ENCODE data around the gene LENEP. TPM values are rescaled to one million over a fixed set of nuclear protein-coding genes. Genes with fewer than 3 reads are reported as not detected.

LENEP gene
- total and polyA plus RNA-seq, 2 of the 8 experiments (the other 6 are each of a cell fraction or from before 2014, with no cell fraction given): 1.3 TPM; not detected in 1

- peak overlapping the region; percentile 72; the same call in 1 of the 2 replicates for H2BK20ac ChIP-seq (ENCODE audit: low read length)
- peaks cover 7% of the 10 kb centered on the region; the same call in 1 of the 2 replicates for H3K79me1 ChIP-seq (ENCODE audit: low read depth, low read length)
- no peak overlapping the region; the same call in none of the 2 replicates for H3K18ac ChIP-seq (ENCODE audit: extremely low read depth, low read length)
- H3K14ac ChIP-seq (ENCODE audit: insufficient read length): no peak overlapping the region
- H3K79me2 ChIP-seq (ENCODE audit: control insufficient read depth in 1 of 2, insufficient read depth in 2 of 2, low read length in 2 of 2): peaks cover 0 to 20% of the 10 kb centered on the region in 2 experiments; a peak in 2 of 4 replicates
- POLR2A ChIA-PET (ENCODE audit: partially characterized antibody): interaction anchor here (0.9 to 14.8 kb wide), 11 partner anchors 8 to 72 kb away, joined by 3 to 128 read pairs (median 5); partner anchors contain the start of genes CKS1B, FLAD1, LENEP and SHC1
- no peak overlapping the region for H2BK120ac ChIP-seq (replicated peaks; ENCODE audit: low read depth, low read length)
- H2AFZ ChIP-seq (ENCODE audit: low read length): no peak overlapping the region
- TF ChIP-seq JUN (IDR thresholded peaks at IDR 0.05; ENCODE audit: low read depth, low read length) (no peak), YY1 (IDR thresholded peaks at IDR 0.05; ENCODE audit: low read depth, low read length) (no peak), TAF7 (optimal IDR thresholded peaks at IDR 0.05; ENCODE audit: borderline replicate concordance, low read depth, low read length) (no peak), SP2 (IDR thresholded peaks at IDR 0.05; ENCODE audit: low read length) (no peak), ZNF274 (IDR thresholded peaks at IDR 0.05; ENCODE audit: borderline replicate concordance, extremely low read depth, low read length) (no peak)
- no peak overlapping the region for H4K5ac ChIP-seq (ENCODE audit: insufficient read length, low read depth, low read length)
- H3K27ac ChIP-seq (ENCODE audit: low read depth, low read length): no peak overlapping the region
- H3K23me2 ChIP-seq (ENCODE audit: low read depth, low read length): no peaks in the 10 kb centered on the region; the same call in 1 of the 2 replicates
- H4K20me1 ChIP-seq (replicated peaks in 1 of 2; ENCODE audit: control insufficient read depth in 1 of 2, insufficient read depth in 2 of 2, low read length in 2 of 2): peaks cover 0 to 1% of the 10 kb centered on the region in 2 experiments
- H2BK5ac ChIP-seq (ENCODE audit: low read depth, low read length): peak overlapping the region; percentile 87; the same call in 1 of the 2 replicates
- H3K4me2 ChIP-seq (ENCODE audit: insufficient read depth in 1 of 2, low read depth in 2 of 2, low read length in 2 of 2): peak overlapping the region; percentile 50 to 61; a peak in 2 of 4 replicates
- H4K8ac ChIP-seq (ENCODE audit: extremely low read depth, insufficient read depth, low read length): no peak overlapping the region
- WGBS, 2 experiments (ENCODE audit: extremely low coverage in 1 of 2, insufficient coverage in 1 of 2, insufficient read length in 1 of 2, insufficient replicate concordance in 2 of 2, low coverage in 1 of 2, low lambda C conversion rate in 2 of 2, missing lambda C conversion rate in 1 of 2): 84% methylated on average over 3 of the region's 3 CpGs; no CpG with 5 or more reads in 1 of the 2 experiments
- no peak overlapping the region for H3K23ac ChIP-seq (ENCODE audit: insufficient read length)
- H3K9ac ChIP-seq (replicated peaks in 1 of 4; ENCODE audit: extremely low read depth in 1 of 4, low read depth in 3 of 4, low read length in 3 of 4): 0 out of 7 replicates have a peak overlapping the region, but pooled peaks of 1 of the 4 experiments have one; percentile 22
- H4K91ac ChIP-seq (replicated peaks; ENCODE audit: insufficient read length, low read length): no peak overlapping the region
- DNase-seq (ENCODE audit: low read depth in 1 of 2, low spot score in 2 of 2): no peak
- no peaks in the 10 kb centered on the region for H3K27me3 ChIP-seq (replicated peaks in 1 of 4; ENCODE audit: control insufficient read depth in 3 of 4, extremely low read depth in 1 of 4, insufficient read depth in 3 of 4, low read length in 3 of 4)
- peak overlapping the region; percentile 45; the same call in 1 of the 2 replicates for H2AK5ac ChIP-seq (ENCODE audit: low read depth, low read length)
- H3K9me3 ChIP-seq (ENCODE audit: insufficient read depth in 2 of 2, low read depth in 1 of 2, low read length in 1 of 2): no peaks in the 10 kb centered on the region
- peak overlapping the region; percentile 75; the same call in 1 of the 2 replicates for H2BK12ac ChIP-seq (ENCODE audit: low read depth, low read length)
- peak overlapping the region; percentile 98; the same call in 1 of the 2 replicates for H2BK15ac ChIP-seq (ENCODE audit: low read length)
- H3K36me3 ChIP-seq (ENCODE audit: control insufficient read depth in 2 of 4, insufficient read depth in 4 of 4, low read length in 3 of 4): peaks cover 0 to 29% (median 13%) of the 10 kb centered on the region in 4 experiments; a peak in 4 of 8 replicates
- H3K4ac ChIP-seq (replicated peaks; ENCODE audit: insufficient read length, low read depth, low read length): no peak overlapping the region
- peaks cover 8 to 48% (median 40%) of the 10 kb centered on the region in 4 experiments for H3K4me1 ChIP-seq (replicated peaks in 1 of 4; ENCODE audit: control insufficient read depth in 3 of 4, insufficient read depth in 4 of 4, low read length in 3 of 4)
- peak overlapping the region in 2 of 4 experiments; percentile 8 to 38; a peak in 2 of 8 replicates for H3K4me3 ChIP-seq (ENCODE audit: extremely low read depth in 1 of 4, insufficient read depth in 2 of 4, low read depth in 3 of 4, low read length in 4 of 4)
- no peak for FAIRE-seq
- CTCF ChIA-PET (ENCODE audit: partially characterized antibody): interaction anchor here (0.7 to 18.6 kb wide), 6 partner anchors 15 to 50 kb away, joined by 3 to 354 read pairs (median 8); partner anchors contain the start of genes ADAM15, CKS1B, EFNA4 and LENEP
- no peak overlapping the region for H3K56ac ChIP-seq (replicated peaks; ENCODE audit: insufficient read length, low read depth, low read length)
Observed at GRCh38 chr1:155012776-155013602, 19.6 kb downstream of the LENEP start.
